Measurements from ENCODE around the gene PAX3. TPM values are rescaled to one million over a fixed set of nuclear protein-coding genes. Genes with fewer than 3 reads are reported as not detected.

The PAX3 gene
- total and polyA plus RNA-seq, 9 donors, result not detected

DNA sequence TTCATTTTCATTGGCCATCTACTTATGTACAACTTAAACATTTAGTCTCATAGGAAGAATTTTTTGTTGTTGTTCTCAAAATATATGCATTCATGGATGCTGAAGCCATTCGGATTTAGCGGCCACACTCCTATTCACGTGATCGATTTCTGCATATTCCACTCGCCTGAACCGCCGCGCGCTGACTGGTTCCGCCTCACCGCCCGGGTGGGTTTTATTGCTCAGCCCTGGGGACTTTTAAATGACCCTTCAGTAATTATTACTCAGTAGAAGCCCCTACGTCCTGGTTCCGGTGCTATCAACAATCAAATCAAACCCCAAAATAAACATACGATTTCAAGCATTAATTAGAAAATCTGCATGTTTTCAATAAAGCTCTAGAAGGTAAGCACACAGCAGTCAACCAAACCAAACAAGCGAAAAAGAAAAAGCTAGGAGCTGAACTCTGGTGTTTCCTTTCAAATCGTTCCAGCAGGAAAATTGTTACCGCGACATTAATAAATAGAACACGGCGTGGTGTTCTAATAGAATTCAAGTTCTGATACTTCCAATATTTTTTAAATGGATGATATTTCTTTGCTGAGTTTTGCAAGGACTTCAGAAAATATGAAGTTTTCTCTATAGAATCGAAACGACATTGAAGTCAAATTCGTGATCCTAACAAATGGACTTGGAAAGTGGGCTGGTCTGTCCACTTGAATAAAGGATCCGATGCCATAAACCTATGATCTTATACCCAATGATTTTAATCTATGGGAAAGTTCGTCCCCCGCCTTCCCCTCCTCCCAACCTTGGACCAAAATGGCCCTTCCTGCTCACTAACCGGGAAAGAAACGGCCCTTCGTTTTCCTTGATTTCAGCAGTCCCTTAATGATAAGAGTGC, 9.3 kb downstream of the PAX3 start:
- H3K4me1 ChIP-seq (ENCODE audit: insufficient read depth), result peaks cover 3% of the 10 kb centered on the region

DNA sequence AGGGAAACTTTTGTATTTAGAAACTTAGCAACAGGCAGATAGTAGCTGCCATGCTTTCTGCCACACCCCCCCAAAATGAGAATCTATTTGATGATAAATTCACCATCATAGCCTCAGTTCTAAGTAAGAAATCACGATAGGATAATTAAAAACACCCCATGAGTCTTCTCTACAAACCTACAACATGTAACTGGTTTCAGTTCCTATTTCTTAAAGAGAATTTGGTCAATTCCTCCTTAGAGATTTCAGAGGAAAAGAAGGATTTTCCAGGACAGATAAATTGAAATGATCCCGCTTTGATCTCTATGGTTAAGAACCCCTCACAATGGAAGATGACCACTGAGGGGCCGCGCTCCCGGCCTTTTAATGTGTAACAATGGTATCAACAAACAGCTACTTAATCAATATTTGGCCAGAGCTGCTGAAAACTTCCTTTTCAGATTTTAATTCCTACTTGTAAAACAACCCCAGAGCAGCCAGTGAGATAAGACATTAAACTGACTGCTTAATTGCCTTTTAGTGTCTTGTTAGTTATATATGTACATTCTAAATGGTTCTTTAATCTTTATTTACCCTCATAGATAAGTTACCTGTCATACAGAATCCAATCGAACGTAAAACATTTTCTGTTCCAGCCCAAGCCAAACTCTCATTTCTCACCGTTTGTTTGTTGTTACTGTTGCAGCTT, 10.1 kb downstream of the PAX3 start:
- no peak for TF ChIP-seq EP300 (IDR thresholded peaks at IDR 0.05)
- TF ChIP-seq POLR2A (IDR thresholded peaks at IDR 0.05), result no peak
- TF ChIP-seq, protein P1, sequence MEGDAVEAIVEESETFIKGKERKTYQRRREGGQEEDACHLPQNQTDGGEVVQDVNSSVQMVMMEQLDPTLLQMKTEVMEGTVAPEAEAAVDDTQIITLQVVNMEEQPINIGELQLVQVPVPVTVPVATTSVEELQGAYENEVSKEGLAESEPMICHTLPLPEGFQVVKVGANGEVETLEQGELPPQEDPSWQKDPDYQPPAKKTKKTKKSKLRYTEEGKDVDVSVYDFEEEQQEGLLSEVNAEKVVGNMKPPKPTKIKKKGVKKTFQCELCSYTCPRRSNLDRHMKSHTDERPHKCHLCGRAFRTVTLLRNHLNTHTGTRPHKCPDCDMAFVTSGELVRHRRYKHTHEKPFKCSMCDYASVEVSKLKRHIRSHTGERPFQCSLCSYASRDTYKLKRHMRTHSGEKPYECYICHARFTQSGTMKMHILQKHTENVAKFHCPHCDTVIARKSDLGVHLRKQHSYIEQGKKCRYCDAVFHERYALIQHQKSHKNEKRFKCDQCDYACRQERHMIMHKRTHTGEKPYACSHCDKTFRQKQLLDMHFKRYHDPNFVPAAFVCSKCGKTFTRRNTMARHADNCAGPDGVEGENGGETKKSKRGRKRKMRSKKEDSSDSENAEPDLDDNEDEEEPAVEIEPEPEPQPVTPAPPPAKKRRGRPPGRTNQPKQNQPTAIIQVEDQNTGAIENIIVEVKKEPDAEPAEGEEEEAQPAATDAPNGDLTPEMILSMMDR (IDR thresholded peaks at IDR 0.05), result no peak
- DNase-seq, result no peak
- WGBS, 3 donors, result 15 to 18% (median 16%) methylated on average over 8 of the region's 8 CpGs

More for the DNA sequence above, 9.3 kb downstream of the PAX3 start:
- DNase-seq, result no peak
- Histone ChIP-seq H3K27me3 (no peaks in the 10 kb centered on the region), H3K36me3 (no peaks in the 10 kb centered on the region), H3K4me3 (no peak overlapping the region), H3K9me3 (no peaks in the 10 kb centered on the region), H3K27ac (no peak overlapping the region)
- no peak for TF ChIP-seq EP300 (IDR thresholded peaks at IDR 0.05)
- TF ChIP-seq, protein P1 (IDR thresholded peaks at IDR 0.05), result no peak
- TF ChIP-seq POLR2A (IDR thresholded peaks at IDR 0.05), result no peak
- intact Hi-C loops (cut with DNase I), result no loop called here
- 11 to 16% (median 14%) methylated on average over 30 of the region's 30 CpGs for WGBS, 3 donors

DNA sequence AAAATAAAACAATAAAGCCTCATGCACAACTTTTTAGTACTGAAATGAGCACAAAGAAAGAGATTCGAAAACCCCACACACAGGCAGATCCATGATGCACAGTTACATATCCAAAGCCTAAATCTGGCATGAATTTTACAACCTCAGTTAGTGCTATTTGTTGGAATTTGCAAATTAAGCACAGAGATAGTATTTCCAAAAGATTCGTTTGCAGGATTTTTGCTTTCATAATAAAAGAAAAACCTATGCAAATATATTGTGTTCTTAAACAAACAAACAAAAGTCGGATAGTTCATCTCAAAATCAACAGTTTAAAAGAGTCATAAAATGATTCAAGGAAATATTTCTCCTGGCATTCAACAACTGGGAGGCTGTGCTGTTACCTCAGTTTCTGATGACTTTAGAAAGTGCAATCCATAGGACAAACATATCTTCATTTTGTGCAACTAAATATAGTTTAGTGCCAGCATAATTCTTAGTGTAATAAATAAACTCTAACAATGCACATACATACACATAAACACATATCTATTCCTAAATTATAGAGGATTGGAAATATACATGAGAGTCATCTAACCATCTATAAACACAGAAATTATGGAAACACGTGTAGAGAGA, 10.8 kb downstream of the PAX3 start:
- DNase-seq, result no peak
- Histone ChIP-seq H3K27ac (no peak overlapping the region), H3K4me3 (no peak overlapping the region), H3K27me3 (no peaks in the 10 kb centered on the region), H3K9me3 (no peaks in the 10 kb centered on the region), H3K36me3 (no peaks in the 10 kb centered on the region), H3K4me1 (ENCODE audit: insufficient read depth) (peaks cover 3% of the 10 kb centered on the region)
- 25 to 31% (median 27%) methylated on average over 4 of the region's 4 CpGs for WGBS, 3 donors
- intact Hi-C loops (cut with DNase I), result no loop called here
- TF ChIP-seq, protein P1 (IDR thresholded peaks at IDR 0.05), result no peak
- TF ChIP-seq POLR2A (IDR thresholded peaks at IDR 0.05) (no peak), EP300 (IDR thresholded peaks at IDR 0.05) (no peak)

More for the DNA sequence above, 10.1 kb downstream of the PAX3 start:
- Histone ChIP-seq H3K36me3 (no peaks in the 10 kb centered on the region), H3K4me1 (ENCODE audit: insufficient read depth) (peaks cover 3% of the 10 kb centered on the region), H3K27ac (no peak overlapping the region), H3K27me3 (no peaks in the 10 kb centered on the region), H3K4me3 (no peak overlapping the region), H3K9me3 (no peaks in the 10 kb centered on the region)
- intact Hi-C loops (cut with DNase I), result no loop called here

DNA sequence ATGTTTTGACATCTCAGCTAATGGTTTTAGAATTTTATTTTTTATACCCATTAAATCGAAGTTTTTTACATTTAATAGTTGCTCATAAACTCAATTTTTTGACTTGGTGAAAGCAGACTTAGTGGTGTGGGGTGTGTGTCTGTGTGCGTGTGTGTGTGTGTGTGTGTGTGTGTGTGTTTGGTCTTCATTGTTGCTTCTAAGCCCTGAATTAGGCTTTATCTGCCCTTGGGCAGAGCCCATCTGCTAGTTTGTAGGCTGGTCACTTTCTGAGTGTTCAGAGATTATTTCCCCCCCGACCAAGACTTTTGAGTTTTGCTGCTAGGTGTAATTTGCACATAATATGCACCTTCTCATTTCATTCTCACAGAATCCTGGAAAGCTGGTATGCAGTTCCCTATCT, 14.3 kb downstream of the PAX3 start:
- no peak for DNase-seq

More for the DNA sequence above, 14.3 kb downstream of the PAX3 start:
- Histone ChIP-seq H3K27ac (no peak overlapping the region), H3K9me3 (no peaks in the 10 kb centered on the region), H3K4me3 (no peak overlapping the region), H3K4me1 (ENCODE audit: insufficient read depth) (no peaks in the 10 kb centered on the region), H3K36me3 (no peaks in the 10 kb centered on the region), H3K27me3 (no peaks in the 10 kb centered on the region)
- intact Hi-C loops (cut with DNase I), result no loop called here
- whole genome bisulfite sequencing, 3 donors, result 39 to 60% (median 46%) methylated on average over 3 of the region's 3 CpGs
- TF ChIP-seq POLR2A (IDR thresholded peaks at IDR 0.05) (no peak), EP300 (IDR thresholded peaks at IDR 0.05) (no peak)
- TF ChIP-seq, protein P1 (IDR thresholded peaks at IDR 0.05), result no peak
